ENCODE measurements around the gene TAAR6. TPM values are rescaled to one million over a fixed set of nuclear protein-coding genes. Genes with fewer than 3 reads are reported as not detected.
A peak's percentile ranks its signal among the peaks of the same experiment; 100 is the strongest.
"Not testable (repeated sequence)": the region's sequence is repeated elsewhere in the genome, so short reads cannot be mapped to it uniquely, and the experiment has no call there.

The TAAR6 gene
- total RNA-seq, 1 donor from 2014 or later = not detected

DNA sequence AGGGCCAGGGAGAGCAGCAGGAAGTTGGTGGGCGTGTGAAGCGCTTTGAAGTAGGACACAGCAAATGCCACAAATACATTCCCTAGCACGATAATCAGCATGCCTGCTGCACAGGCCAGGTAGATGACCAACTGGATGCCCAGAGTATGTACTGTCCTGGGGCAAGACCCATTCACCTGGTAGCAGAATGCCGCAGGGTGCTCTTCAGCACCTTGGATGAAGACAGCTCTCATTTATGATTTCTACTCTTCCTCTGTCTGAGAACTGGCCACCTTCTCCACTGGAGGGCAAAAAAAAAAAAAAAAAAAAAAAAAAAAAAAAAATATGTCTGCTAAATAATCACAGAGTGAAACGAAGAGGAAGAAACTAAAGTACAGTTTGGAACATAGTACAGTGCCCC is 19.3 kb downstream of the TAAR6 start, which contains the start of gene TAAR5:
TSS of gene TAAR5 (minus strand) at position 288 of the 400 bp plus-strand sequence. CDS start at position 233, 55 bp downstream.
- no peak for DNase-seq (ENCODE audit: low read depth)

DNA sequence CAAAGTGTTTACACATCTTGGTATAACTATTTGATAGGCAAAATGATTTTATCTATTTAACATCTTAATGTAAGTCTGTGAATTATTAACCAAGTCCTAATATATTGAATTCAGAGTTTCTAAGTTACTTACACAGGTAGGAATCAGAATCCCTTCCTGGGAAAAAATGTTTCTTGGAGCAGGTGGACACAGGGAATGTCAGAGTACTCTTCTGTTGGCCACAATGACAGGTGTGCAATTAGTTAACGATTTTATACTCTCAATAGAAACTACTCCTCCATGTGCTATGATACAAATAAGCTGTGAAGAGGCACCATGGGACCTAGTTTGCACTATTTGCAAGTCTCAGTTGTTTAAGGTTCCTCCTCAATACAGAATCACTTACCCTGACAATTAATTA is 20.2 kb downstream of the TAAR6 start:
- no peak for DNase-seq (ENCODE audit: low read depth)

GRCh38 chr6:132592855-132593254 is 22.7 kb downstream of the TAAR6 start:
- no peak for DNase-seq (ENCODE audit: low read depth)

DNA sequence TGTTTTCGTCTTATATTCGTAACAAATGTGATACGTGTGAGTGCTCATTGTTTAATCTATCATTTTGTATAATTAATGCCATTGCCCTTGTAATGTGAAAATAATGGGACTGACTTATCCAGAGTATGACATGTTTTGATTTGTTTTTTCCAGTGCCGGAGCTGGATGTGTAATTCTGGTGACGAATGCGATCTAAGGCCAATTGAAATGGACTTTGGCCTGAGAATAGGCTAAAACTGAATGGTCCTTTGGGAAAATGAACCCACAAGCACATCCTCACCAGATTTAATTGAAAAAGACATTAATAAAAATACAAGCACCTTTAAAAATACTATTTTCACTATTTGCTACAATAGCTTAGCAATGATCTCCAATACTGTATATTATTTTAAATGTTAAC is 26.1 kb downstream of the TAAR6 start:
- no peak for DNase-seq (ENCODE audit: low read depth)

GRCh38 chr6:132598473-132598872 is 28.4 kb downstream of the TAAR6 start:
- peak; percentile 16 for DNase-seq (ENCODE audit: low read depth)

DNA sequence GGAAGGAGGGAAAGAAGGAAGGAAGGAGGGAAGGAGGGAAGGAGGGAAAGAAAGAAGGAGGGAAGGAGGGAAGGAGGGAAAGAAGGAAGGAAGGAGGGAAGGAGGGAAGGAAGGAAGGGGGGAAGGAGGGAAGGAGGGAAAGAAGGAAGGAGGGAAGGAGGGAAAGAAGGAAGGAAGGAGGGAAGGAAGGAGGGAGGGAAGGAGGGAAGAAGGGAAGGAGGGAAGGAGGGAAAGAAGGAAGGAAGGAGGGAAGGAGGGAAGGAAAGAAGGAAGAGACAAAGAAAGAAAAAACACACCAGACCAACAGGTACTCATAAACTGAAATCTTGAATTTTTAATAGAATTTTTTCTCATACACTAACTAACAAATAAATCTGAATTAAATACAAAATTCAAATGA is 30.8 kb downstream of the TAAR6 start:
- not testable (repeated sequence) for DNase-seq (ENCODE audit: low read depth)

DNA sequence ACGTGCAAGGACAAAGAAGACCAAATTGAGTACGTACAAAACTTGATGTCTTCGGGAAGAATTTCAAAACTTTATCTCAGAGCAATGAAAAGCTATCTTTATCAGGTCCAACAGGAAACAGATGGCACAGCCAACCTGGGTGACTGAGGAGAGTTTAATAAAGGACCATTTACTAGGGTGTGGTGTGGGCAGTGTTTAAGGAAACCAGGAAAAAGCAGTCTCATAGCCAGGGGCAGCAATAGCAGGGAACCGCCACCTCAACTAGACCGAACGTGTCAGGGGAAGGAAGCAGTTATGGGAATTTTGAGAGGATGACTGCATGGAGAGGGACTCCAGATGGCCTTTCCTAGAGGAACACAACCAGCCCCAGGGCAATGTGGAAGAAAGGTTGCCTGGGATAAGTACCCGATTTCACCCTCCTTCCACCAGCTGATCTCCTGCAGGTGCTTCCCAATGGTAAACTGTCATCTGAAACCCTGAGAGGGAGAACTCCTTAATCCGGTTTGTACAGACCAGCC is 34.6 kb downstream of the TAAR6 start:
- DNase-seq (ENCODE audit: low read depth) = no peak

GRCh38 chr6:132607544-132608233 is 37.6 kb downstream of the TAAR6 start:
- no peak for DNase-seq (ENCODE audit: low read depth)

DNA sequence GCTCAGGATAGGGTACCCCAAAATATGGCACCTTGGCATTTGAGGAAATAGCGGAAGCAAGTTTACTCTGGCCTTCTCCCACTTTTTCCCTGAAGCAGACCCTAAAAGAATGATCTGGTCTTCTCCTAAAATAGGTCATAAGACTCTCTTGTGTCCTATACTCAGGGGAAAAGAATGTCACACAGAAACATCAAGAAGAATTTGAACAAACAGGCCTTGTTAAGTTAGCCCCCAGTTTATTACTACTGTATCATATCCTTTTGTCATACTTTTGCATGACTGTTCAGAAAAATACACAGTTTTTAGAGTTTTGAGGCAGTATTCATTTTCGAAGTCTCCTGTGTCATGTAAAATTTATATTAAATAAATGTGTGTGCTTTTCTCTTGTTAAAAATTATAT is 41.5 kb downstream of the TAAR6 start:
- DNase-seq (ENCODE audit: low read depth) = no peak

DNA sequence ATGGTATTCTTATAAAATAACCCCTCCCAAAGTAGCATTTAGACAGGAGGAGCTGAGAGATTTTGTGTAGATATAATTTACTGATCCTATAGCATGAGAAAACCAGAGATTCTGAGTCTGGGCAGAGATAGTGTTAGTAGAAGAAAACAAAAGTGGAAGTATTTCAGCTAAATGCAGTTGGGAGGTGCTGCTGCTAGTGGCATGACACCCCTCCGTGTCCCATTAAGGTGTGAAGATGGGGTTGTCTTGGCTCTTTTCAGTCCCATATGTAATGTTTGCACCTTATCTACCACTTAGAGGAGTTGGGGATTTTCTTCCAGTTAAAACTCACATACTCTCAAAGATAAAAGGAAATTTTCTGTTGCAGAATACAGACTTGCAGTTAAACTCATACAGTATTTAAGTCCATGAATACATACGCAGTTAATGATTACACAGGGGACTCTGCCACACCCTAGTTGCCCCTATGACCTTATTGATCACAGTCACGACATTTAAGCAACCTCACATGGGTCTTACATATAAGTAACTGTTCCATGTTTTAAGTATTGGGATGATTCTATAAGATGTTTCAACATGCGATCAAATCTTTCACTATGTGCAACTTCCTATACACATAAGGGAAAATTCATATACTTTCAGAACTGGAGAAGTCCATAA is 42.5 kb downstream of the TAAR6 start:
- no peak for DNase-seq (ENCODE audit: low read depth)

GRCh38 chr6:132614554-132614953 is 44.4 kb downstream of the TAAR6 start:
- no peak for DNase-seq (ENCODE audit: low read depth)

GRCh38 chr6:132616677-132617076 is 46.6 kb downstream of the TAAR6 start:
- DNase-seq (ENCODE audit: low read depth) = no peak

Other genes starting within 250 kb of the TAAR6 start
- gene MOXD1, start 168.8 kb upstream of the TAAR6 start, total RNA-seq = 4.5 and 6.5 TPM in 2 replicates
- 27.3 and 28.3 TPM in 2 replicates for gene STX7, start 57.2 kb upstream of the TAAR6 start, total RNA-seq
- gene TAAR9, start 32.0 kb upstream of the TAAR6 start, total RNA-seq = not detected in 2 replicates
- not detected in 2 replicates for gene TAAR8, start 17.6 kb upstream of the TAAR6 start, total RNA-seq
- not detected in 2 replicates for gene TAAR5, start 19.4 kb downstream of the TAAR6 start, total RNA-seq
- not detected in 2 replicates for gene TAAR2, start 54.0 kb downstream of the TAAR6 start, total RNA-seq
- not detected in 2 replicates for gene TAAR1, start 88.9 kb downstream of the TAAR6 start, total RNA-seq
- gene VNN1, start 143.7 kb downstream of the TAAR6 start, total RNA-seq = 2.7 TPM in 2 replicates
- 0.16 TPM in 1 of 2 replicates, not detected in the other for gene VNN2, start 187.6 kb downstream of the TAAR6 start, total RNA-seq
- 3.0 and 3.4 TPM in 2 replicates for gene SLC18B1, start 228.3 kb downstream of the TAAR6 start, total RNA-seq
- 998 and 1,026 TPM in 2 replicates for gene RPS12, start 244.2 kb downstream of the TAAR6 start, total RNA-seq

Measured in myocyte (in vitro differentiated cells).